PC-9 (cell line): ENCODE results near the gene HS6ST3.

Experiments used
- CTCF ChIP-seq: fragments of 200-600 bp; sonication (generic); conservative IDR thresholded peaks from 2 replicates; pipeline ENCODE4 v1.6.1; 2017; ENCODE audit warnings: mixed run types, antibody characterized with exemption, mild to moderate bottlenecking, moderate library complexity
- EZH2 ChIP-seq: fragments of 200-600 bp; sonication (generic); IDR thresholded peaks from 2 replicates; pipeline ENCODE4 v1.8.0; 2017; ENCODE audit warnings: antibody characterized with exemption, low read depth

- TF ChIP-seq EZH2 = no peak
- no peak for TF ChIP-seq CTCF
These were observed 681.8 kb downstream of the HS6ST3 start for GRCh38 chr13:96771486-96772367.
